ENCODE data around the gene CEP20. TPM values are rescaled to one million over a fixed set of nuclear protein-coding genes. Genes with fewer than 3 reads are reported as not detected.
A peak's percentile ranks its signal among the peaks of the same experiment; 100 is the strongest.

CEP20 gene
- total RNA-seq, 4 donors from 2014 or later: 31.2 to 45.1 (median 39.5) TPM

- WGBS: 75% methylated on average over 9 of the region's 9 CpGs
- H3K9me3 ChIP-seq: no peaks in the 10 kb centered on the region
- DNase-seq (ENCODE audit: low spot score in 2 of 2): no peak
- no peak for TF ChIP-seq POLR2A (IDR thresholded peaks at IDR 0.05)
- TF ChIP-seq, protein P1, sequence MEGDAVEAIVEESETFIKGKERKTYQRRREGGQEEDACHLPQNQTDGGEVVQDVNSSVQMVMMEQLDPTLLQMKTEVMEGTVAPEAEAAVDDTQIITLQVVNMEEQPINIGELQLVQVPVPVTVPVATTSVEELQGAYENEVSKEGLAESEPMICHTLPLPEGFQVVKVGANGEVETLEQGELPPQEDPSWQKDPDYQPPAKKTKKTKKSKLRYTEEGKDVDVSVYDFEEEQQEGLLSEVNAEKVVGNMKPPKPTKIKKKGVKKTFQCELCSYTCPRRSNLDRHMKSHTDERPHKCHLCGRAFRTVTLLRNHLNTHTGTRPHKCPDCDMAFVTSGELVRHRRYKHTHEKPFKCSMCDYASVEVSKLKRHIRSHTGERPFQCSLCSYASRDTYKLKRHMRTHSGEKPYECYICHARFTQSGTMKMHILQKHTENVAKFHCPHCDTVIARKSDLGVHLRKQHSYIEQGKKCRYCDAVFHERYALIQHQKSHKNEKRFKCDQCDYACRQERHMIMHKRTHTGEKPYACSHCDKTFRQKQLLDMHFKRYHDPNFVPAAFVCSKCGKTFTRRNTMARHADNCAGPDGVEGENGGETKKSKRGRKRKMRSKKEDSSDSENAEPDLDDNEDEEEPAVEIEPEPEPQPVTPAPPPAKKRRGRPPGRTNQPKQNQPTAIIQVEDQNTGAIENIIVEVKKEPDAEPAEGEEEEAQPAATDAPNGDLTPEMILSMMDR (IDR thresholded peaks at IDR 0.05): no peak
- no peak for TF ChIP-seq POLR2AphosphoS5 (IDR thresholded peaks at IDR 0.05)
- no peak for TF ChIP-seq EP300 (IDR thresholded peaks at IDR 0.05)
- H3K27ac ChIP-seq: no peak overlapping the region
- H3K36me3 ChIP-seq: no peaks in the 10 kb centered on the region
- H3K27me3 ChIP-seq: no peaks in the 10 kb centered on the region
- no peak overlapping the region for H3K4me3 ChIP-seq
- no peaks in the 10 kb centered on the region for H3K4me1 ChIP-seq
Observed at GRCh38 chr16:15825750-15826305, 62.6 kb downstream of the CEP20 start.

DNA sequence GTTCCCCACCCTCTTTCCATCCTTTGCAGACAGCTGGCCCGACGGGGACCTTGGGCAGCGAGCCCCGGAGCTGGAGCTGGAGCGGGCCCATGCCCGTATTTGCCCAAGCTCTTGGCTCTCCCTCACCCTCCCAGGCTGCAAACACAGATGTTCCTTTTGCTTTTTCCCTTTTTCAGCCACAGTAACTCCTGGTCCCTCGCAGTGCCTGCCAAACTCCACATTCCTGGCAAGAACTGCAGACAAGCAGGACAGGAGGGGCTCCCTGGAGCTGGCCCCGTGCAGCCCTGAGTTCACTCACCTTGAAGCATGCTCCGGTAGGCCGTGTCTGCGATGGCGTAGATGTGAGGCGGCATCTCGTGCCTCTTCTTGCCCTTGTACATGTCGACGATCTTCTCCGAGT lies 65.4 kb downstream of the CEP20 start:
- no peaks in the 10 kb centered on the region for H3K4me1 ChIP-seq
- H3K4me3 ChIP-seq: no peak overlapping the region
- H3K9me3 ChIP-seq: no peaks in the 10 kb centered on the region
- DNase-seq (ENCODE audit: low spot score in 2 of 2): no peak
- no peak overlapping the region for H3K27ac ChIP-seq
- WGBS: 57% methylated on average over 17 of the region's 17 CpGs
- no peaks in the 10 kb centered on the region for H3K36me3 ChIP-seq
- TF ChIP-seq POLR2A (IDR thresholded peaks at IDR 0.05): no peak
- peak; percentile 41 for TF ChIP-seq EP300 (IDR thresholded peaks at IDR 0.05)
- H3K27me3 ChIP-seq: no peaks in the 10 kb centered on the region

- Histone ChIP-seq H3K27me3 (no peaks in the 10 kb centered on the region), H3K4me1 (no peaks in the 10 kb centered on the region), H3K4me3 (no peak overlapping the region), H3K36me3 (no peaks in the 10 kb centered on the region), H3K27ac (no peak overlapping the region), H3K9me3 (peaks cover 5% of the 10 kb centered on the region)
- TF ChIP-seq, protein P1 (IDR thresholded peaks at IDR 0.05): no peak
- TF ChIP-seq EP300 (IDR thresholded peaks at IDR 0.05): no peak
- no peak for TF ChIP-seq POLR2AphosphoS5 (IDR thresholded peaks at IDR 0.05)
- no peak for TF ChIP-seq POLR2A (IDR thresholded peaks at IDR 0.05)
- WGBS: 85% methylated on average over 7 of the region's 7 CpGs
- DNase-seq (ENCODE audit: low spot score in 2 of 2): peak in 1 of 2 donors; percentile 11
Observed at GRCh38 chr16:15820837-15821236, 67.6 kb downstream of the CEP20 start.

GRCh38 chr16:15819046-15819445 lies 69.4 kb downstream of the CEP20 start:
- H3K4me1 ChIP-seq: no peaks in the 10 kb centered on the region
- H3K9me3 ChIP-seq: peaks cover 5% of the 10 kb centered on the region
- H3K36me3 ChIP-seq: no peaks in the 10 kb centered on the region
- no peaks in the 10 kb centered on the region for H3K27me3 ChIP-seq
- peak in 1 of 2 donors; percentile 5 for DNase-seq (ENCODE audit: low spot score in 2 of 2)
- 87% methylated on average over 2 of the region's 2 CpGs for WGBS
- TF ChIP-seq, protein P1 (IDR thresholded peaks at IDR 0.05): no peak
- no peak overlapping the region for H3K4me3 ChIP-seq
- no peak overlapping the region for H3K27ac ChIP-seq

GRCh38 chr16:15817446-15817845 lies 71.0 kb downstream of the CEP20 start:
- TF ChIP-seq, protein P1 (IDR thresholded peaks at IDR 0.05): no peak
- TF ChIP-seq EP300 (IDR thresholded peaks at IDR 0.05): no peak
- TF ChIP-seq POLR2A (IDR thresholded peaks at IDR 0.05): no peak
- WGBS: 81% methylated on average over 2 of the region's 2 CpGs
- DNase-seq (ENCODE audit: low spot score in 2 of 2): peak in 1 of 2 donors; percentile 4
- H3K27me3 ChIP-seq: no peaks in the 10 kb centered on the region
- no peak overlapping the region for H3K4me3 ChIP-seq
- H3K36me3 ChIP-seq: no peaks in the 10 kb centered on the region
- H3K27ac ChIP-seq: no peak overlapping the region
- no peaks in the 10 kb centered on the region for H3K4me1 ChIP-seq
- peaks cover 5% of the 10 kb centered on the region for H3K9me3 ChIP-seq

- Histone ChIP-seq H3K9me3 (peaks cover 5% of the 10 kb centered on the region), H3K4me3 (no peak overlapping the region), H3K27ac (no peak overlapping the region), H3K4me1 (peaks cover 9% of the 10 kb centered on the region), H3K36me3 (no peaks in the 10 kb centered on the region), H3K27me3 (no peaks in the 10 kb centered on the region)
- DNase-seq (ENCODE audit: low spot score in 2 of 2): no peak
- TF ChIP-seq POLR2A (IDR thresholded peaks at IDR 0.05): no peak
- no peak for TF ChIP-seq POLR2AphosphoS5 (IDR thresholded peaks at IDR 0.05)
- TF ChIP-seq, protein P1 (IDR thresholded peaks at IDR 0.05): no peak
- no peak for TF ChIP-seq EP300 (IDR thresholded peaks at IDR 0.05)
Observed at GRCh38 chr16:15816228-15816627, 72.2 kb downstream of the CEP20 start.

All from suprapubic skin (tissue), 4 donors.